Parathyroid adenoma (tissue), 2 donors: ENCODE measurements around the gene ZSCAN4.

Experiments used
- H2AFZ ChIP-seq: fragments of 300-600 bp; sonication (generic); one replicate; pipeline ENCODE4 v1.7.0; 2017; ENCODE audit warnings: antibody characterized with exemption, mild to moderate bottlenecking
- H3K27ac ChIP-seq: fragments of 300-600 bp; sonication (generic); one replicate; pipeline ENCODE4 v1.7.0; 2017
- H3K27me3 ChIP-seq: fragments of 300-600 bp; sonication (generic); one replicate; pipeline ENCODE4 v1.7.0; 2017; ENCODE audit warnings: low read length; ENCODE audit not compliant: control insufficient read depth, insufficient read depth
- H3K36me3 ChIP-seq: fragments of 300-600 bp; sonication (generic); one replicate; pipeline ENCODE4 v1.7.0; 2017; ENCODE audit warnings: low read length; ENCODE audit not compliant: control insufficient read depth, insufficient read depth
- H3K4me1 ChIP-seq: fragments of 300-600 bp; sonication (generic); one replicate; pipeline ENCODE4 v1.7.0; 2017; ENCODE audit warnings: control low read depth
- H3K4me2 ChIP-seq: fragments of 300-600 bp; sonication (generic); one replicate; pipeline ENCODE4 v1.7.0; 2017; ENCODE audit warnings: low read length
- H3K4me3 ChIP-seq: fragments of 300-600 bp; sonication (generic); one replicate; pipeline ENCODE4 v1.7.0; 2017; ENCODE audit warnings: low read depth, low read length
- H3K79me2 ChIP-seq: fragments of 300-600 bp; sonication (generic); one replicate; pipeline ENCODE4 v1.7.0; 2017; ENCODE audit warnings: control low read depth
- H3K9ac ChIP-seq: fragments of 300-600 bp; sonication (generic); one replicate; pipeline ENCODE4 v1.7.0; 2017; ENCODE audit warnings: mild to moderate bottlenecking
- H3K9me3 ChIP-seq: fragments of 300-600 bp; sonication (generic); one replicate; pipeline ENCODE4 v1.7.0; 2017; ENCODE audit warnings: low read length; ENCODE audit not compliant: control insufficient read depth
- TF ChIP-seq, protein P1 (sequence below): fragments of 300-600 bp; sonication (generic); IDR thresholded peaks from one replicate; pipeline ENCODE4 v1.7.0; 2017; ENCODE audit warnings: antibody characterized with exemption, mild to moderate bottlenecking
- donor health status: primary hyperparathyroidism.

Gene ZSCAN4

DNA sequence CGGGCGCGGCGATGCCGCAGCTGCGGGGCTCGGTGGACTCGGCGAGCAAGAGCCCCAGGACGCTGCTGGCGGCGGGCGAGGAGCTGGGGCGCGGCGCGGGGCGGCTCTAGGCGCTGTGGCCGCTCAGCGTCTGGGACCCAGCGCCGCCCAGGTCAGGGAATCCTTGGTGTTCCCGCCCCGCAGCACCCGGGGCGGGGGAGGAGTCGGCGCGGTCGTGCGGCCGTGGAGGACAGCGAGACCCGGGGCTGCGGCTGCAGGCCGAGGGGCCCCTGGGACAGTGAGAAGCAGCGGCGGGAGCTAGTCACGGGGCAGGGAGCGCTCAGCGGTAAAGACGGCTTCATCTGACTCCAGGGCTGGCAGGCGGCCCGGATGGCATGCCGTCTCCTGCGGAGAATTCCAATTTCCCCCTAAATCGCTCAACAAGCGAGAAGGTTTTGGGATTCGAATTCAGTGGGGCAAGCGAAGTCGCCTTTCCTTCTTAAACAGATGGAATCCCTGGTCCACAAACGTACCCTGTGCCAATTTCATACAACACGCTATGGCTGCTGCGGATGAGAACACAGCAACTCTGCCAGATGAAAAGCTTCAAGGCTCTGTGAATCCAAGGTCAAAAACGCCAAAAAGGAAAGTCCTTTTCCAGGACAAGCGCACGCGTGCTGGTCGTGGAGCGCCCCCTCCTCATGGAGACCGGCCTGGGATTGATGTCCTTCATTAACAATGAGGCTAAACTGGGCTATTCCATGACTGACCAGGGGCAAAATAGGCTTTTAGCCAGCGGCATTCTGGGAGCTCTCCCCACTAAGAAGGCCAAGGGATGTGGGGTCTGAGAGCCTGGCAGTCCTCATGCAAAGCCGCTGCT, 4.2 kb upstream of the ZSCAN4 start:
- H2AFZ ChIP-seq, result peak overlapping the region; percentile 99
- H3K4me1 ChIP-seq, result peaks cover 4% of the 10 kb centered on the region
- no peaks in the 10 kb centered on the region for H3K36me3 ChIP-seq
- H3K4me3 ChIP-seq, result peak overlapping the region; percentile 65
- H3K27ac ChIP-seq, result peak overlapping the region; percentile 80
- H3K9me3 ChIP-seq, result no peaks in the 10 kb centered on the region
- peak overlapping the region; percentile 65 for H3K4me2 ChIP-seq
- H3K9ac ChIP-seq, result peak overlapping the region; percentile 19
- TF ChIP-seq, protein P1, sequence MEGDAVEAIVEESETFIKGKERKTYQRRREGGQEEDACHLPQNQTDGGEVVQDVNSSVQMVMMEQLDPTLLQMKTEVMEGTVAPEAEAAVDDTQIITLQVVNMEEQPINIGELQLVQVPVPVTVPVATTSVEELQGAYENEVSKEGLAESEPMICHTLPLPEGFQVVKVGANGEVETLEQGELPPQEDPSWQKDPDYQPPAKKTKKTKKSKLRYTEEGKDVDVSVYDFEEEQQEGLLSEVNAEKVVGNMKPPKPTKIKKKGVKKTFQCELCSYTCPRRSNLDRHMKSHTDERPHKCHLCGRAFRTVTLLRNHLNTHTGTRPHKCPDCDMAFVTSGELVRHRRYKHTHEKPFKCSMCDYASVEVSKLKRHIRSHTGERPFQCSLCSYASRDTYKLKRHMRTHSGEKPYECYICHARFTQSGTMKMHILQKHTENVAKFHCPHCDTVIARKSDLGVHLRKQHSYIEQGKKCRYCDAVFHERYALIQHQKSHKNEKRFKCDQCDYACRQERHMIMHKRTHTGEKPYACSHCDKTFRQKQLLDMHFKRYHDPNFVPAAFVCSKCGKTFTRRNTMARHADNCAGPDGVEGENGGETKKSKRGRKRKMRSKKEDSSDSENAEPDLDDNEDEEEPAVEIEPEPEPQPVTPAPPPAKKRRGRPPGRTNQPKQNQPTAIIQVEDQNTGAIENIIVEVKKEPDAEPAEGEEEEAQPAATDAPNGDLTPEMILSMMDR, result no peak
- no peaks in the 10 kb centered on the region for H3K79me2 ChIP-seq
- no peaks in the 10 kb centered on the region for H3K27me3 ChIP-seq

DNA sequence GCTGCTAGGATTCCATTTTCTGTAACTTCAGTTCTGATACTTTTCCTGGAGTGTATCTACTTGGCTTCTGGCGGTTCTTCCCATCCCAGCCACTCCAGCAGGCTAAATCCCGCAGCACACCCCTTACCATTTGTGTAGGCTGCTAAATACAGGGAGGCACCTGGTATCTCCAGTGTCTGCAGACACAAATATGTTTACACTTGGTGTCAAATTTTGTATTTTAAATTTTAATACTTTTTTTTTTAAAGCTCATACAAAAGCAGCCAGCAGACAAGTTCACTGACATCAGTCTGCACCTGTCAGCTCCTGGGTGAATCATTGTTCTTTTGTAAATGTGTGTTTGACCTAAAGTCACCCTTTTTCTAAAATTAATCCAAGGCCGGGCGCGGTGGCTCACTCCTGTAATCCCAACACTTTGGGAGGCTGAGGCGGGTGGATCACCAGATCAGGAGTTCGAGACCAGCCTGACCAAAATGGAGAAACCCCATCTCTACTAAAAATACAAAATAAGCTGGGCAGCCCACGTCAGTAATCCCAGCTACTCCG, 3.4 kb upstream of the ZSCAN4 start:
- Histone ChIP-seq H3K9ac (no peak overlapping the region), H3K4me3 (no peak overlapping the region), H3K4me2 (no peak overlapping the region), H3K27me3 (no peaks in the 10 kb centered on the region), H3K9me3 (no peaks in the 10 kb centered on the region), H2AFZ (peak overlapping the region; percentile 99), H3K36me3 (no peaks in the 10 kb centered on the region), H3K27ac (peak overlapping the region; percentile 80), H3K4me1 (peaks cover 4% of the 10 kb centered on the region), H3K79me2 (no peaks in the 10 kb centered on the region)
- TF ChIP-seq, protein P1, result no peak

DNA sequence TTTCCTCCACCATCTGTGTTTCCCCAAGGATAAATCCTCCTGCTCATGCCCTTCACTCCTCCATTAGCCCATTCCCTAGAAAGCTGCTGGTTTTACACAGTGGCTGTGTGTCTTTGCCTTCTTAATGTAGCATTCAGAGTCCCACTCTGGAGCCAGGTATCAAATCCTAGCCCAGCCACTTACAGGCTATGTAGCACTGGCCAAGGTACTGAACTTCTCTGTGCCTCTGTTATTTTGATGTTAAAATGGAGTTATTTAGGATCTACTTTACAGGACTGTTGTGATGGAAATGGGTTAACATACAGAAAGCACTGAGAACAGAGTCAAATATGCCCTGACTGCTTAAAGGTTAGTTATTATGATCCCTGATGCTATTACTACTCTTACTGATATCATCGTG, 1.5 kb upstream of the ZSCAN4 start:
- Histone ChIP-seq H3K36me3 (no peaks in the 10 kb centered on the region), H3K27ac (no peak overlapping the region), H3K9me3 (no peaks in the 10 kb centered on the region), H3K27me3 (no peaks in the 10 kb centered on the region), H3K9ac (no peak overlapping the region), H3K79me2 (no peaks in the 10 kb centered on the region), H3K4me2 (no peak overlapping the region), H2AFZ (no peak overlapping the region), H3K4me3 (no peak overlapping the region), H3K4me1 (peaks cover 4% of the 10 kb centered on the region)
- TF ChIP-seq, protein P1, result no peak

DNA sequence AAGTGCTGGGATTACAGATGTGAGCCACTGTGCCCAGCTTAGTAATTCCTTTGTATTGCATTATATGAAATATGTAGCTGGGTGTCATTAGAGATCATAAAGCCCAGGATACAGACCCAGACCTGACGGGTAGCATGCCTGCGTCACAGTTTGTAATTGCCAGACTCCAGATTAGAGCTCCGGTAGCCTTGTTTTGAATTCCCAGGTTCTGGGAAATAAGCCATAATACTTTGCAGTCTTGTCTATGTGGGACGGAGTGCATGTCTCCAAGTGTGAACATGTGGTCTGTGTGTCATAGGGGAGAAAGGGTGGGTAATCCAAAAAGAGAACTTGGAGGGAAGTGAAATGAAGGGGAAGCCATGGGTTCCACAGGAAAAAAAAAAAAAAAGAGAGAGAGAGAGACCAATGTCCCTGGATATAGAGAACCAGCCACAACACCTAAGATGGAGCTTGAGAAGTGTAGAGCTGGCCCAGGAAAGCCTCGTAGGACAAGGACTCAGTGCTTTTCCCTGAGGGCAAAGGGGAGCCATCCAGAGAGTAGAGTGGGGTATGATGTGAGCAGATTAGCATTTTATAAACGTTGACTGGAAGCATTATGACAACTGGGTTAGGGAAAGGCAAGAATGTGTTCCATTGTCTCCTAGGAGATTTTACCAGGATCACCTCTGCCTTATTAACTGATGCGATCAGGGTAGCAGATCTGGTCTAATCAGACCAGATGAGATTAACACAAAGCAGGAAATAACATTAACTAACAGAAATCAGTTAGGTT, 2.6 kb downstream of the ZSCAN4 start:
- H3K79me2 ChIP-seq, result no peaks in the 10 kb centered on the region
- no peak overlapping the region for H3K9ac ChIP-seq
- TF ChIP-seq, protein P1, result no peak
- H3K27ac ChIP-seq, result no peak overlapping the region
- H3K4me3 ChIP-seq, result no peak overlapping the region
- H3K27me3 ChIP-seq, result no peaks in the 10 kb centered on the region
- H3K36me3 ChIP-seq, result no peaks in the 10 kb centered on the region
- H3K9me3 ChIP-seq, result no peaks in the 10 kb centered on the region
- no peak overlapping the region for H3K4me2 ChIP-seq
- H3K4me1 ChIP-seq, result no peaks in the 10 kb centered on the region
- H2AFZ ChIP-seq, result no peak overlapping the region
